HUES64 (cell line): ENCODE data around the gene SPRYD3.
"Not testable (repeated sequence)": the region's sequence is repeated elsewhere in the genome, so short reads cannot be mapped to it uniquely, and the experiment has no call there.

Experiments
- H3K27ac ChIP-seq: 2 replicates; pipeline ENCODE4 v1.7.0; 2013; ENCODE audit warnings: low read depth, low read length, inconsistent platforms
- H3K27me3 ChIP-seq: 2 replicates; pipeline ENCODE4 v1.6.1; 2013; ENCODE audit warnings: mild to moderate bottlenecking, low read length; ENCODE audit not compliant: insufficient read depth
- H3K36me3 ChIP-seq: 2 replicates; pipeline ENCODE4 v1.6.1; 2013; ENCODE audit warnings: mild to moderate bottlenecking, low read length; ENCODE audit not compliant: insufficient read depth
- H3K4me1 ChIP-seq: 2 replicates; pipeline ENCODE4 v1.6.1; 2013; ENCODE audit warnings: mild to moderate bottlenecking, low read length, moderate library complexity; ENCODE audit not compliant: insufficient read depth
- H3K4me3 ChIP-seq: 2 replicates; pipeline ENCODE4 v1.5.1; 2013; ENCODE audit warnings: mild to moderate bottlenecking, low read length, moderate library complexity
- H3K9ac ChIP-seq: 2 replicates; pipeline ENCODE4 v1.6.1; 2013; ENCODE audit warnings: mild to moderate bottlenecking, low read depth, low read length
- H3K9me3 ChIP-seq: 2 replicates; pipeline ENCODE4 v1.6.1; 2013; ENCODE audit warnings: low read depth, low read length; ENCODE audit not compliant: insufficient read depth
- WGBS: fragments of 150-250, 120-280 bp; methylation state at CpG from one replicate; pipeline ENCODE4 v1.1.7; 2013; ENCODE audit warnings: missing lambda C conversion rate; 5-methylcytosine and 5-hydroxymethylcytosine counted together

The SPRYD3 gene

GRCh38 chr12:53113951-53114350 lies 34.8 kb upstream of the SPRYD3 start:
- no peaks in the 10 kb centered on the region for H3K36me3 ChIP-seq

GRCh38 chr12:53113136-53113705 lies 34.0 kb upstream of the SPRYD3 start:
- no peak overlapping the region for H3K9ac ChIP-seq
- WGBS: 82% methylated on average over 12 of the region's 12 CpGs

More at GRCh38 chr12:53113951-53114350, 34.8 kb upstream of the SPRYD3 start:
- no peak overlapping the region for H3K9ac ChIP-seq
- no peaks in the 10 kb centered on the region for H3K27me3 ChIP-seq
- peaks cover 9% of the 10 kb centered on the region; the same call in 1 of the 2 replicates for H3K9me3 ChIP-seq
- H3K4me1 ChIP-seq: no peaks in the 10 kb centered on the region
- no peak overlapping the region for H3K4me3 ChIP-seq
- H3K27ac ChIP-seq: no peak overlapping the region

GRCh38 chr12:53112431-53112830 lies 33.2 kb upstream of the SPRYD3 start:
- H3K36me3 ChIP-seq, H3K27ac ChIP-seq: not testable (repeated sequence)
- 93% methylated on average over 7 of the region's 7 CpGs for WGBS

More at GRCh38 chr12:53113136-53113705, 34.0 kb upstream of the SPRYD3 start:
- H3K36me3 ChIP-seq: no peaks in the 10 kb centered on the region
- no peaks in the 10 kb centered on the region for H3K27me3 ChIP-seq
- H3K27ac ChIP-seq: no peak overlapping the region
- no peak overlapping the region for H3K4me3 ChIP-seq
- peaks cover 9% of the 10 kb centered on the region; the same call in 1 of the 2 replicates for H3K9me3 ChIP-seq
- H3K4me1 ChIP-seq: no peaks in the 10 kb centered on the region

DNA sequence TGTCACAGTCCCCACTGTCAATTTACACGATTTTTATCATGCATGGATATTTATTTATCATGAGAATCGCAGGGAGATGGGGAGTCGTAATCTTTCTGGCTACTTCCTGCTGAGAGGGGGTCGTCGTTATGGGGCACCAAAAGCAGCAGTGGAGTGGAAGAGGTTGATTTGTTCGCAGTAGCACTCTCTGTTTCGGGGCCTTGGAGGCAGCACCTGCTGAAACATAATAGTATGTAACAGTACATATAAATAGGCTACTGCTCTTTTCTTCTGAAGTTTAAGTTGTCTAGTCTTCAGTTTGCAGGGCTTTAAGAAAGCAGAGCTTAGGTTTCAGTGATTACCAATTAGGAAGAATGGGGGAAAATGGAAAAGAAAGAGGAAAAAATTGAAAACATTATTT lies 27.9 kb upstream of the SPRYD3 start:
- H3K27me3 ChIP-seq: no peaks in the 10 kb centered on the region
- H3K27ac ChIP-seq: no peak overlapping the region; the same call in 1 of the 2 replicates
- no peak overlapping the region for H3K9ac ChIP-seq
- WGBS: 25% methylated on average over 6 of the region's 7 CpGs
- no peak overlapping the region for H3K4me3 ChIP-seq
- peaks cover 9% of the 10 kb centered on the region; the same call in 1 of the 2 replicates for H3K9me3 ChIP-seq
- H3K36me3 ChIP-seq: no peaks in the 10 kb centered on the region
- 0 out of 2 replicates have a peak, but pooled peaks cover 6% of the 10 kb centered on the region for H3K4me1 ChIP-seq

More at GRCh38 chr12:53112431-53112830, 33.2 kb upstream of the SPRYD3 start:
- not testable (repeated sequence) for H3K4me3 ChIP-seq, H3K27me3 ChIP-seq, H3K9ac ChIP-seq, H3K4me1 ChIP-seq, H3K9me3 ChIP-seq

DNA sequence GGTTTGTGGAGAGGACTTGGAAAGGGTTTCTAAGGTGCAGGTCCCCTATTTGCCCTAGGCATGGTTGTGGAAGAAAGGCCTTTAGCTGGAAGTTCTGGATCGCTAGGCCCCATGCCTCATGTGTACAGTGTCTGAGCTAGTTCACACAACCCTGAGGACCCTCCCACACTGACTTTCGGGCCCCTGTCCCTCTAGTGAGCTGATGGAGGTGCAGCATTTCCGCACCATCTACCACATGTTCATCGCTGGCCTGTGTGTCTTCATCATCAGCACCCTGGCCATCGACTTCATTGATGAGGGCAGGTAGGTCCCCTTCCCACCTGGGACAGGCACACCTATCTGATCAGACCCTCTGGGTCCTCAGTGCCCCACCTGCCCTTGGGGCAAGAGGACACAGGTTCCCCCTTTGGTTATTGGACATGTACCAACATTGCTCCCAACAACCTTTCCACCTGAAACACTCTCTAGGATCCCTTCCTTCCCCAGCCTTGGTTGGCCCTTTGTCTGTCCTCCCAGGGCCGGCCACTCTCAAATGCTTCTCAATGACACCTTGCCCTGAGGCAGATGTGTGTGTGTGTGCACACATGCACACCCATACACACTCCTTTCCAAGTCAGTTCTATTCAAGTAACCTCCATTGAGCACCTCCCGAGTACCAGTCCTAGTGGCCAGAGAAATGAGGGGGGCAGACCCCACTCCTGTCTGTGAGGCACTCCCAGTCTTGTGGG lies 26.7 kb upstream of the SPRYD3 start:
- Histone ChIP-seq H3K9ac (no peak overlapping the region), H3K36me3 (no peaks in the 10 kb centered on the region), H3K27ac (no peak overlapping the region), H3K27me3 (no peaks in the 10 kb centered on the region), H3K4me3 (no peak overlapping the region), H3K4me1 (0 out of 2 replicates have a peak, but pooled peaks cover 6% of the 10 kb centered on the region), H3K9me3 (peaks cover 9% of the 10 kb centered on the region; the same call in 1 of the 2 replicates)
- 89% methylated on average over 7 of the region's 7 CpGs for WGBS

DNA sequence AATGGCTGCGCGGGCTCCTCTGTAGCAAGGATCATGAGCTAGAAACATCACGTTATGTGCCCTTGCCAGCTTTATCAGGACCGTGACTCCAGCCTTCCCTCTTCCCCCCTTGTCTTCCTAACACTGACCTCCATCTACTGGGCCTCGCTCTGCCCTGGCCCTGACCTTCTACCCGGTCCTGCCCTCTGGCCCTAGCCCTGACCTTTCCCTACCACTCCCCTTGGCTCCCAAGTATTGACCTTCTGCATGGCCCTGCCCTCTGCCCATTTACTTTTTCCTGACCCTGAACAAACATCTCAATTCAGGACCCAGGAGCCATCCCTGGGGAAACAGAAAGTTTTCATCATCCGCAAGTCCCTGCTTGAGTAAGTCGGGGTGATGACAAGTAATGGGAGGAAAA lies 26.1 kb upstream of the SPRYD3 start:
- H3K36me3 ChIP-seq: no peaks in the 10 kb centered on the region
- no peak overlapping the region for H3K9ac ChIP-seq
- no peak overlapping the region for H3K27ac ChIP-seq
- H3K4me3 ChIP-seq: no peak overlapping the region
- peaks cover 8% of the 10 kb centered on the region; the same call in 1 of the 2 replicates for H3K9me3 ChIP-seq
- 0 out of 2 replicates have a peak, but pooled peaks cover 6% of the 10 kb centered on the region for H3K4me1 ChIP-seq
- no peaks in the 10 kb centered on the region for H3K27me3 ChIP-seq
- WGBS: 92% methylated on average over 8 of the region's 8 CpGs

DNA sequence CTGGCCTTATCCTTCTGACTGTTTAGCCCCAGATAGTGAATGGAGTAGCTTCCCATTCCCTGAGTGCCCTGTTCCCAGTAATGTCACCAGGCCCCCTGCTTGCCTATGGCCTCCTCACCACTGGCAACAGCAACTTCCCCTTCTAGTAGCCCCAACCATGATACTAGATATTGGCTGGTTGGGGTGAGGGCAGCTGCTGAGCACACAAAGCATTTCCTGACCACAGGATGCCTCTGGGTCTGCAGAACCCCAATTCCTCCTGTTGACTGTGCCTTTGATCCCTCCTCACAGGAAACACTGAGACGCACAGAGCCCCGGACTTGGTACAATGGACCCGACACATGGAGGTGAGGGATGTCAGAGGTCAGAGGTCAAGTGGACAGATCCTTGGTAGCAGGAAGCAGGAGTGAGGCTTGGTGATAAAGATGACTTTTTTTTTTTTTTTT lies 24.7 kb upstream of the SPRYD3 start:
- no peak overlapping the region for H3K4me3 ChIP-seq
- H3K27ac ChIP-seq: no peak overlapping the region
- H3K4me1 ChIP-seq: peaks cover 12% of the 10 kb centered on the region; the same call in 1 of the 2 replicates
- WGBS: 91% methylated on average over 3 of the region's 3 CpGs
- no peaks in the 10 kb centered on the region for H3K9me3 ChIP-seq
- H3K9ac ChIP-seq: no peak overlapping the region
- no peaks in the 10 kb centered on the region for H3K36me3 ChIP-seq
- H3K27me3 ChIP-seq: peaks cover 5% of the 10 kb centered on the region

DNA sequence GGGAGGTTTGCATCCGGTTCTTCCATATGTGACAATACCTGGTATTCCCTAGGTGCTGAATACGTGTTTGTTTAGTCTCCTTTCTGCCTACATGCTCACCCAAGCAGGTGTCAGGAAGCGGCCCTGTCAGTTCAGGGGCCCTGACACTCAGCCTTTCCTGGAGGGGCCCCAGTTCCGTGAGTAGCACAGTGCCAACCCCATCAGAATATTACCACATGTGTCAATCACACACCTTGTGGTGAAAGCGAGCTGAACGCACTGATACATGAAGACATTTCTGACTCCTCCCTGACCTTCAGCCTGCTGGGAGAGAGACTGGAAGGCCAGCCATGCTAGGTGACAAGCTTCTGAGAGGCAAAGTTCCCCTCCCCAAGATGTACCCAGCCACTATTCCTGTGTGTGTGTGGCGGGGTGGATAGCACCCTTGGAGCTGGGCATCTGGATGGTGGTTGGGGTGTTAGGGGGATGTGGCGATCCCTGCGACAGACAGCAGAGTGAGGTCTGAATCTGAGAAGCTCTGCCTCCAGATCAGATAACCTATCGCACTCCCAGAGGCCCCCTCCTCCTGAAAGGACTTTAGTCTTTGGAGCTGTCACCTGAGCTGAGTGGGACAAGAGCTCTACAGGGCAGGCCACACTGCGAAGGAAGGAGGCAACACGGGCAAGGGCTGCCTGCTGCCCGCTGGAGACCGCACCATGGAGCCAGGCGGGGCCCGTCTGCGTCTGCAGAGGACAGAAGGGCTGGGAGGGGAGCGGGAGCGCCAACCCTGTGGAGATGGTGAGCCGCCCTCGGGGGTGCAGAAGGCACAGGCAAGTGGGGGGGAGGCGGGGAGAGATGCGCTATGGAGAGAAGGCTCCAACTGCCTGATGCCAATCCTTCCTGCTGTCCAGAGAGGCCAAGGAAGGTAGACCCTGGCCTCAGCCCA lies 24.0 kb upstream of the SPRYD3 start, which contains the start of gene SOAT2:
Gene SOAT2, plus strand, starts transcription at position 604 of the 925 bp plus-strand sequence. Its CDS starts 92 bp downstream, at position 696.
- Histone ChIP-seq H3K9me3 (no peaks in the 10 kb centered on the region), H3K27ac (no peak within 1 kb of the TSS), H3K36me3 (no peaks in the 10 kb centered on the region), H3K9ac (no peak within 1 kb of the TSS), H3K4me1 (peaks cover 18% of the 10 kb centered on the region), H3K4me3 (no peak within 1 kb of the TSS), H3K27me3 (peaks cover 13% of the 10 kb centered on the region)
- WGBS: 85% methylated on average over 23 of the region's 23 CpGs

- H3K36me3 ChIP-seq: no peaks in the 10 kb centered on the region
- H3K27ac ChIP-seq: no peak overlapping the region
- no peak overlapping the region for H3K9ac ChIP-seq
- no peaks in the 10 kb centered on the region for H3K9me3 ChIP-seq
- 93% methylated on average over 9 of the region's 12 CpGs for WGBS
- peaks cover 21% of the 10 kb centered on the region for H3K27me3 ChIP-seq
- H3K4me1 ChIP-seq: peaks cover 15% of the 10 kb centered on the region
- no peak overlapping the region for H3K4me3 ChIP-seq
Measured at GRCh38 chr12:53101931-53102781, 23.0 kb upstream of the SPRYD3 start.

GRCh38 chr12:53101266-53101665 lies 22.1 kb upstream of the SPRYD3 start:
- no peak overlapping the region for H3K4me3 ChIP-seq
- no peaks in the 10 kb centered on the region for H3K9me3 ChIP-seq
- H3K27ac ChIP-seq: no peak overlapping the region
- H3K36me3 ChIP-seq: no peaks in the 10 kb centered on the region
- 87% methylated on average over 7 of the region's 7 CpGs for WGBS
- peaks cover 30% of the 10 kb centered on the region for H3K27me3 ChIP-seq
- peaks cover 12% of the 10 kb centered on the region for H3K4me1 ChIP-seq
- no peak overlapping the region for H3K9ac ChIP-seq
